Measurements from ENCODE around the gene HK2. TPM values are rescaled to one million over a fixed set of nuclear protein-coding genes. Genes with fewer than 3 reads are reported as not detected.
A peak's percentile ranks its signal among the peaks of the same experiment; 100 is the strongest.

Gene HK2
- total RNA-seq, 1 donor from 2014 or later, result 46.7 TPM

GRCh38 chr2:74861531-74861930, 27.6 kb downstream of the HK2 start:
- Histone ChIP-seq H2AFZ (ENCODE audit: low read depth, low read length) (no peak overlapping the region), H3K27me3 (ENCODE audit: insufficient read depth, low read length) (no peaks in the 10 kb centered on the region), H3K4me1 (ENCODE audit: insufficient read depth, low read length) (peaks cover 26% of the 10 kb centered on the region), H3K9ac (ENCODE audit: low read length) (no peak overlapping the region), H4K20me1 (ENCODE audit: insufficient read depth, low read length) (no peaks in the 10 kb centered on the region), H3K4me2 (ENCODE audit: low read length) (no peak overlapping the region), H3K9me3 (ENCODE audit: insufficient read depth, low read depth, low read length) (no peaks in the 10 kb centered on the region), H3K27ac (ENCODE audit: low read depth, low read length) (no peak overlapping the region), H3K79me2 (ENCODE audit: insufficient read depth, low read length) (no peaks in the 10 kb centered on the region), H3K4me3 (ENCODE audit: insufficient read depth, low read depth, low read length) (no peak overlapping the region), H3K36me3 (ENCODE audit: insufficient read depth, low read length) (no peaks in the 10 kb centered on the region)
- Mint-ChIP-seq H3K4me3 (ENCODE audit: unreplicated experiment) (no peak overlapping the region), H3K27me3 (ENCODE audit: low read depth, unreplicated experiment) (no peaks in the 10 kb centered on the region), H3K36me3 (ENCODE audit: low read depth, unreplicated experiment) (peaks cover 14% of the 10 kb centered on the region), H3K4me1 (ENCODE audit: low read depth, unreplicated experiment) (peaks cover 27% of the 10 kb centered on the region), H3K9me3 (ENCODE audit: unreplicated experiment) (no peaks in the 10 kb centered on the region), H3K27ac (ENCODE audit: unreplicated experiment) (no peak overlapping the region)
- no peak for FAIRE-seq
- TF ChIP-seq CTCF (IDR thresholded peaks at IDR 0.05; ENCODE audit: insufficient read depth, low read depth, low read length) (no peak), EZH2 (IDR thresholded peaks at IDR 0.05; ENCODE audit: insufficient read depth, low read length) (no peak)
- no peak for DNase-seq (ENCODE audit: low read depth)

- H3K27me3 Mint-ChIP-seq (ENCODE audit: low read depth, unreplicated experiment), result no peaks in the 10 kb centered on the region
- no peak for FAIRE-seq
- Histone ChIP-seq H3K4me1 (ENCODE audit: insufficient read depth, low read length) (peaks cover 21% of the 10 kb centered on the region), H3K36me3 (ENCODE audit: insufficient read depth, low read length) (no peaks in the 10 kb centered on the region), H3K79me2 (ENCODE audit: insufficient read depth, low read length) (no peaks in the 10 kb centered on the region), H3K27ac (ENCODE audit: low read depth, low read length) (no peak overlapping the region), H3K4me2 (ENCODE audit: low read length) (no peak overlapping the region), H3K4me3 (ENCODE audit: insufficient read depth, low read depth, low read length) (no peak overlapping the region), H3K9me3 (ENCODE audit: insufficient read depth, low read depth, low read length) (no peaks in the 10 kb centered on the region), H4K20me1 (ENCODE audit: insufficient read depth, low read length) (no peaks in the 10 kb centered on the region), H3K27me3 (ENCODE audit: insufficient read depth, low read length) (no peaks in the 10 kb centered on the region), H2AFZ (ENCODE audit: low read depth, low read length) (no peak overlapping the region), H3K9ac (ENCODE audit: low read length) (no peak overlapping the region)
- TF ChIP-seq CTCF (IDR thresholded peaks at IDR 0.05; ENCODE audit: insufficient read depth, low read depth, low read length) (no peak), EZH2 (IDR thresholded peaks at IDR 0.05; ENCODE audit: insufficient read depth, low read length) (no peak)
- peak overlapping the region; percentile 43 for H3K27ac Mint-ChIP-seq (ENCODE audit: unreplicated experiment)
- H3K36me3 Mint-ChIP-seq (ENCODE audit: low read depth, unreplicated experiment), result peaks cover 13% of the 10 kb centered on the region
- peaks cover 35% of the 10 kb centered on the region for H3K4me1 Mint-ChIP-seq (ENCODE audit: low read depth, unreplicated experiment)
- DNase-seq (ENCODE audit: low read depth), result no peak
- no peaks in the 10 kb centered on the region for H3K9me3 Mint-ChIP-seq (ENCODE audit: unreplicated experiment)
- H3K4me3 Mint-ChIP-seq (ENCODE audit: unreplicated experiment), result no peak overlapping the region
These were observed 28.4 kb downstream of the HK2 start for GRCh38 chr2:74862020-74862964.

- peaks cover 50% of the 10 kb centered on the region for H3K4me1 Mint-ChIP-seq (ENCODE audit: low read depth, unreplicated experiment)
These were observed 29.9 kb downstream of the HK2 start for GRCh38 chr2:74863802-74864248.

More at GRCh38 chr2:74863802-74864248, 29.9 kb downstream of the HK2 start:
- Histone ChIP-seq H3K27ac (ENCODE audit: low read depth, low read length) (no peak overlapping the region), H3K9me3 (ENCODE audit: insufficient read depth, low read depth, low read length) (no peaks in the 10 kb centered on the region), H3K4me1 (ENCODE audit: insufficient read depth, low read length) (peaks cover 34% of the 10 kb centered on the region), H3K9ac (ENCODE audit: low read length) (no peak overlapping the region), H3K79me2 (ENCODE audit: insufficient read depth, low read length) (no peaks in the 10 kb centered on the region), H2AFZ (ENCODE audit: low read depth, low read length) (no peak overlapping the region), H3K36me3 (ENCODE audit: insufficient read depth, low read length) (no peaks in the 10 kb centered on the region), H4K20me1 (ENCODE audit: insufficient read depth, low read length) (no peaks in the 10 kb centered on the region), H3K4me2 (ENCODE audit: low read length) (no peak overlapping the region), H3K27me3 (ENCODE audit: insufficient read depth, low read length) (no peaks in the 10 kb centered on the region), H3K4me3 (ENCODE audit: insufficient read depth, low read depth, low read length) (no peak overlapping the region)
- no peak for DNase-seq (ENCODE audit: low read depth)
- H3K9me3 Mint-ChIP-seq (ENCODE audit: unreplicated experiment), result no peaks in the 10 kb centered on the region
- FAIRE-seq, result no peak
- no peak overlapping the region for H3K27ac Mint-ChIP-seq (ENCODE audit: unreplicated experiment)
- H3K36me3 Mint-ChIP-seq (ENCODE audit: low read depth, unreplicated experiment), result peaks cover 13% of the 10 kb centered on the region
- TF ChIP-seq EZH2 (IDR thresholded peaks at IDR 0.05; ENCODE audit: insufficient read depth, low read length), result no peak
- no peak for TF ChIP-seq CTCF (IDR thresholded peaks at IDR 0.05; ENCODE audit: insufficient read depth, low read depth, low read length)
- no peaks in the 10 kb centered on the region for H3K27me3 Mint-ChIP-seq (ENCODE audit: low read depth, unreplicated experiment)
- H3K4me3 Mint-ChIP-seq (ENCODE audit: unreplicated experiment), result no peak overlapping the region
